Cardiac muscle cell (in vitro differentiated cells and primary cell): Measurements from ENCODE around the gene SLIT3. TPM values are rescaled to one million over a fixed set of nuclear protein-coding genes. Genes with fewer than 3 reads are reported as not detected.

Experiments
- DNase-seq, 2 donors: peaks; one replicate each; pipeline versions ENCODE4 v3.0.0 to v3.0.0-alpha.2; 2010 to 2017; ENCODE audit warnings: low read depth in 1 of 2, low spot score in 1 of 2
- H3K27ac ChIP-seq: fragments of 200-600 bp; sonication (generic); 2 replicates; pipeline ENCODE4 v1.5.1; 2016
- H3K27me3 ChIP-seq: fragments of 200-600 bp; sonication (generic); 2 replicates; pipeline ENCODE4 v1.6.0; 2016; ENCODE audit warnings: control low read depth
- H3K36me3 ChIP-seq: fragments of 200-600 bp; sonication (generic); 2 replicates; pipeline ENCODE4 v1.5.1; 2016; ENCODE audit warnings: control low read depth
- H3K4me1 ChIP-seq: fragments of 200-600 bp; sonication (generic); 2 replicates; pipeline ENCODE4 v1.8.1; 2017; ENCODE audit warnings: low read depth, mild to moderate bottlenecking, mixed run types
- H3K4me3 ChIP-seq: fragments of 200-600 bp; sonication (generic); 2 replicates; pipeline ENCODE4 v1.5.1; 2016; ENCODE audit warnings: mild to moderate bottlenecking
- H3K9me3 ChIP-seq: fragments of 200-600 bp; sonication (generic); 2 replicates; pipeline ENCODE4 v1.5.1; 2017; ENCODE audit warnings: low read depth, mild to moderate bottlenecking, control low read depth
- polyA plus RNA-seq: library from polyadenylated mRNA; unstranded; fragments of >200 nt; fragmentation: Nextera tagmentation; extraction: Ambion mirVana; gene quantifications from 2 replicates; pipeline ENCODE4 v1.2.1, GENCODE V29; 2016
- total RNA-seq: library from RNA; depleted of rRNA; stranded (reverse); fragments of >200 nt; gene quantifications from 2 replicates; pipeline ENCODE4 v1.2.3, GENCODE V29; 2016
- TF ChIP-seq, protein P1 (sequence below): IDR thresholded peaks from 2 replicates; pipeline ENCODE4 v1.5.1; 2012; ENCODE audit warnings: low read depth, mild to moderate bottlenecking, low read length

The SLIT3 gene
- total and polyA plus RNA-seq, 2 experiments from 2014 or later, result 50.7 to 111 TPM

DNA sequence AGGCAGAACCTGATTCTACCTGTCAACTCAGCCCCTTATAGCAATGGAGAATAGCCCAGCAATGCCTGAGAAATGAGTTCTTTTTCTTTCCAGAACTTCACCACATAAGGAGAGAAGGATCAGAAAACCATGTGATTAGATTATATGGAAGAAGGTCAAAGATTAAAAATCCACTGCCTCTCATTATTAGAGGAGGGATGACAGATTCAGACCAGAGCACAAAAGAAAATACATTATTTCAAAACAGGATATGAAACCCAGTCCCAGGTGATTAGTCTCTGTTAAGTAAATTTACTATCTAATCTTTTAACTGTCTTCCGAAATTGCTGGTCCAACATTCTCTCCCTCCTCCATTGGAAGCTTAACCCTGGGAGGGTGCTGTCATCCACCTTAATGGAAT lies 322.4 kb downstream of the SLIT3 start:
- TF ChIP-seq, protein P1, sequence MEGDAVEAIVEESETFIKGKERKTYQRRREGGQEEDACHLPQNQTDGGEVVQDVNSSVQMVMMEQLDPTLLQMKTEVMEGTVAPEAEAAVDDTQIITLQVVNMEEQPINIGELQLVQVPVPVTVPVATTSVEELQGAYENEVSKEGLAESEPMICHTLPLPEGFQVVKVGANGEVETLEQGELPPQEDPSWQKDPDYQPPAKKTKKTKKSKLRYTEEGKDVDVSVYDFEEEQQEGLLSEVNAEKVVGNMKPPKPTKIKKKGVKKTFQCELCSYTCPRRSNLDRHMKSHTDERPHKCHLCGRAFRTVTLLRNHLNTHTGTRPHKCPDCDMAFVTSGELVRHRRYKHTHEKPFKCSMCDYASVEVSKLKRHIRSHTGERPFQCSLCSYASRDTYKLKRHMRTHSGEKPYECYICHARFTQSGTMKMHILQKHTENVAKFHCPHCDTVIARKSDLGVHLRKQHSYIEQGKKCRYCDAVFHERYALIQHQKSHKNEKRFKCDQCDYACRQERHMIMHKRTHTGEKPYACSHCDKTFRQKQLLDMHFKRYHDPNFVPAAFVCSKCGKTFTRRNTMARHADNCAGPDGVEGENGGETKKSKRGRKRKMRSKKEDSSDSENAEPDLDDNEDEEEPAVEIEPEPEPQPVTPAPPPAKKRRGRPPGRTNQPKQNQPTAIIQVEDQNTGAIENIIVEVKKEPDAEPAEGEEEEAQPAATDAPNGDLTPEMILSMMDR, result no peak
- Histone ChIP-seq H3K36me3 (no peaks in the 10 kb centered on the region), H3K27ac (no peak overlapping the region), H3K4me1 (peaks cover 5% of the 10 kb centered on the region), H3K9me3 (no peaks in the 10 kb centered on the region), H3K4me3 (no peak overlapping the region), H3K27me3 (no peaks in the 10 kb centered on the region)
- DNase-seq, result peak in 1 of 2 donors; percentile 12

DNA sequence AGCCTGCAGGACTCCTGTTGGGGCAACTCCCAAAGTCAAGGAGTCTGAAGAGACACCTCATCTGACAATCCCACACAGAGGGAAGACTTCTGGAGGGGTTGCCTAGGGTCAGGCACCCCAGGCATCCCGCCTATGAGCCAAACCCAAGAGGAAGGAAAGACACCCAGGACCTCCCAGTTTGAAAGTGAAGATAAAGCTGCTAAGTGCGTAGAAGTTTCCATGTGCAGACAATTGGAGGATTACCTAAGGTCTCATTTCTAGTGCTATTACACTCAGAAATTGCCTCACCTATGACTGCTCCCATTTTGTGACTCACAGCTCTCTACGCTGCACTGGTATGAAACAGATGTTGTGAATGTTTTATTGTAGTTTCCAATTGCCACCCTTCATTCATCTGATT lies 322.9 kb downstream of the SLIT3 start:
- Histone ChIP-seq H3K36me3 (no peaks in the 10 kb centered on the region), H3K27me3 (no peaks in the 10 kb centered on the region), H3K4me3 (no peak overlapping the region), H3K9me3 (no peaks in the 10 kb centered on the region), H3K27ac (no peak overlapping the region), H3K4me1 (peaks cover 7% of the 10 kb centered on the region)
- DNase-seq, result peak in 1 of 2 donors; percentile 88
- TF ChIP-seq, protein P1, result no peak

DNA sequence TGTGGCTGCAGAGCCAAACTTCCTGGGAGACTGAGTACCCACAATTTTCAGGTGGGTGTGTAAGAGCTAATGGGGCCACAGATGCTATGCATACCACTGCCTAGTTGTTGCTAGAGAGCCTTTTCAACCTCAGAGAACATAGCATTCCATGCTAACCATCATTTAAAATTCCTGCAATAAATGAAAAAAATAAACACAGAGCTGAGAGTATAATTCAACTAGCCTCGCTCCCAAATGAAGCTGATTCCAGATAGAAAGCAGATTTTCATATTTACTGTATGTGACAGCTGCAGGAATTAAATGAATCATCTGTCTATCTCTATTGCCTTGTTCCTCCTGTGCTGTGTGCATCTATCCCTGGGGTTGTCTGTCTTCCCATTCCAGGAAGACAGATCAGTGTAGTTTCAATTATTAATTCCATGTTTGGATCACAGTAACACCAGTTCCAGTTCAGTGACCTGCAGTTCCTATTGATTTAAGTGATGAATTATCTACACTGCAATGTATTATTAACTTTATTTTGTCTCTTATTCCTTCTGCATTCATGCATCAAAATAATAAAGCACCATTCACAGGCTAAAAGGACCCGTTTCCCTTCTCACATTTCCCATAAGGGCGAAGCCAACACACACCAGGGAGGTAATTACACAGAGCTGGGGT lies 324.5 kb downstream of the SLIT3 start:
- peak in 1 of 2 donors; percentile 15 for DNase-seq
- TF ChIP-seq, protein P1, result no peak
- H3K27ac ChIP-seq, result no peak overlapping the region

DNA sequence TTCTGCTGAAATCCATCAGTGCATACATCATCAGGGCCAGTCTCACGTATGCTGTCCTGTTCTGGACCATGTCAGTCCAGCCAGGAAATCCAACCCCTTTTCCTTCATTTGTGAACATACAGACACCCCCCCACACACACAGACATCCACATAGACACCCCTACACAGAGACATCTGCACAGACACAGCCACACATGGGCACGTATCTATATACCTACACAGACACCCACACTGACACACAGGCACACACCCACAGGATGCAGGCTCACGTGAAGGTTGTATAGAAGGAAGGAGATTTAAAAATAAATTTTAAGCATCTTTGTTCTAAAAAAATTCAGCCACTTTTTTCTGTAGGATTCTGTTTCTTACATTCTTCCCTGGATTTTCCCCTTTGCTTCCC lies 325.6 kb downstream of the SLIT3 start:
- Histone ChIP-seq H3K27me3 (no peaks in the 10 kb centered on the region), H3K36me3 (no peaks in the 10 kb centered on the region), H3K27ac (no peak overlapping the region), H3K4me1 (peaks cover 8% of the 10 kb centered on the region), H3K9me3 (no peaks in the 10 kb centered on the region), H3K4me3 (no peak overlapping the region)
- DNase-seq, result no peak
- TF ChIP-seq, protein P1, result no peak

More for the DNA sequence above, 324.5 kb downstream of the SLIT3 start:
- Histone ChIP-seq H3K9me3 (no peaks in the 10 kb centered on the region), H3K4me3 (no peak overlapping the region), H3K27me3 (no peaks in the 10 kb centered on the region), H3K36me3 (no peaks in the 10 kb centered on the region), H3K4me1 (peaks cover 8% of the 10 kb centered on the region)

DNA sequence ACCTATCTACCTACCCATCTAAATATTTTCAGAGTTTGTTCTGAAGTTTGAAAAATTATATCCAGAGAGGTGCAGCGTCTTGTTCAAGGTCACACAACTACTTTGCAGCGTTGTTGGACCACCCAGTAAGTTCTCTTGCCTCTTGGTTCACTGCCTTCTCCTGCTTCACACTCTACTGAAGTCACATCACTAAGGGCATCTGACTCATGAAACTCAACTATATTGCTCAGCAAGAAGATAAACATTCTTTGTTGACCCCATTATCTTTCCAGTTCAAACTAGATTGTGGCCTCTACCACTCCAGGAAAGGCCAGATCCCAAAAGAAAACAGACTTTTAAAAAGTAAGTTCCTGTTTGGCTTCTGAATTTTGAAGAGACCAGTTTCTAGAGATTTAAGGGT lies 326.9 kb downstream of the SLIT3 start:
- no peaks in the 10 kb centered on the region for H3K9me3 ChIP-seq
- peak in 1 of 2 donors; percentile 24 for DNase-seq

More for the DNA sequence above, 326.9 kb downstream of the SLIT3 start:
- Histone ChIP-seq H3K27ac (no peak overlapping the region), H3K27me3 (no peaks in the 10 kb centered on the region), H3K4me1 (peaks cover 13% of the 10 kb centered on the region), H3K36me3 (no peaks in the 10 kb centered on the region), H3K4me3 (no peak overlapping the region)
- TF ChIP-seq, protein P1, result no peak
